Heart right ventricle (tissue), 16 donors: ENCODE results near the gene CTXN1. TPM values are rescaled to one million over a fixed set of nuclear protein-coding genes. Genes with fewer than 3 reads are reported as not detected.

Source experiments
- ATAC-seq, 8 donors: fragments of 200-7000 bp; cut with Tn5 transposase; one replicate each; pipeline ENCODE4 v1.9.1; 2020; ENCODE audit warnings: mild to moderate bottlenecking in 8 of 8, moderate library complexity in 8 of 8, moderate number of reproducible peaks in 1 of 8
- DNase-seq, 2 donors: peaks; one replicate each; pipeline ENCODE4 v3.0.0-alpha.2; 2020
- H3K27ac ChIP-seq, 10 donors: fragments of 200-600 bp; sonication (generic) in 2 of 10; one replicate each; pipeline versions ENCODE4 v1.5.0 to v1.8.0; 2020 to 2022; ENCODE audit warnings: mild to moderate bottlenecking in 3 of 10
- H3K27me3 ChIP-seq, 7 donors: fragments of 200-600 bp; one replicate each; pipeline ENCODE4 v1.8.0; 2021 to 2022; ENCODE audit warnings: mild to moderate bottlenecking in 2 of 7
- H3K36me3 ChIP-seq, 9 donors: fragments of 200-600 bp; sonication (generic) in 1 of 9; one replicate each; pipeline versions ENCODE4 v1.5.0 to v1.8.0; 2020 to 2022; ENCODE audit warnings: mild to moderate bottlenecking in 2 of 9
- H3K4me1 ChIP-seq, 9 donors: fragments of 200-600 bp; sonication (generic) in 1 of 9; one replicate each; pipeline versions ENCODE4 v1.5.0 to v1.8.0; 2020 to 2022; ENCODE audit warnings: mild to moderate bottlenecking in 4 of 9
- H3K4me3 ChIP-seq, 10 donors: fragments of 200-600 bp; sonication (generic) in 2 of 10; one replicate each; pipeline versions ENCODE4 v1.5.0 to v1.8.0; 2020 to 2022; ENCODE audit warnings: mild to moderate bottlenecking in 7 of 10, moderate library complexity in 2 of 10
- H3K9me3 ChIP-seq, 11 donors: fragments of 200-600 bp in 10 of 11; sonication (generic) in 2 of 11; one replicate each; pipeline versions ENCODE4 v1.5.0 to v1.8.0; 2013 to 2022; ENCODE audit warnings: mild to moderate bottlenecking in 2 of 11, control low read depth in 1 of 11, moderate library complexity in 1 of 11
- WGBS, 2 donors: extraction: QIAGEN DNeasy Blood & Tissue Kit; methylation state at CpG; one replicate each; pipeline ENCODE4 v1.1.7; 2013; ENCODE audit warnings: inconsistent platforms in 1 of 2; 5-methylcytosine and 5-hydroxymethylcytosine counted together
- intact Hi-C, 10 donors: fragments of 100-400 bp; cut with DNase I; formaldehyde crosslinking; loops; one replicate each; pipeline versions ENCODE4 v1.11.1 to v1.14.2; 2022
- polyA plus RNA-seq, 2 donors: library from polyadenylated mRNA; stranded (reverse); fragments of 200-250 nt; gene quantifications; one replicate each; pipeline ENCODE4 v1.2.3, GENCODE V29; 2013
- total RNA-seq, 10 donors: library from RNA; stranded (reverse); fragmentation: NEBNext Ultra II Directional in 3 of 10; extraction: Animal tissue kit (Norgen Biotek cat#: 25700) in 3 of 10; gene quantifications; one replicate each; pipeline versions ENCODE4 v1.2.1 to v1.2.4, GENCODE V29; 2021 to 2023
- TF ChIP-seq, protein P1 (sequence below), 9 donors: fragments of 200-600 bp; sonication (generic) in 2 of 9; IDR thresholded peaks; one replicate each; pipeline versions ENCODE4 v1.5.0 to v1.8.0; 2021 to 2022; ENCODE audit warnings: antibody characterized with exemption in 9 of 9, mild to moderate bottlenecking in 5 of 9, moderate library complexity in 1 of 9
- donor health status: Arrhythmogenic right ventricular cardiomyopathy.
- donor health status: ischemic (EF 13 %, LVEDD 7.1; RV severe dilation, severe dysfunction).
- donor health status: healthy with polysubstance abuse.
- donor health status: DM: no; HTN: yes; CAD: no.
- donor health status: DM: no; HTN: no; CAD: no.
- donor health status: ischemic (EF 25% LVEDD 6.9; RV normal size, moderate dysfunction).
- donor health status: ischemic (EF 25% LVEDD 5.7; RV mildly dilated, moderate dysfunction).
- donor health status: healthy.
- donor health status: DM: yes; HTN: yes; CAD: no.
- donor health status: Ischemic cardiomyopathy.
- donor health status: ischemic (EF 35%, LVEDD 5.7; RV mildly dilated, moderate dysfunction).
- donor health status: nonischemic (EF 11% LVEDD 7.7; RV severe dilation, severe dysfunction).
- donor health status: DM: yes; HTN: yes; CAD: no.
- donor health status: PGD.
- donor health status: ischemic (EF 29% LVEDD 5.4; RV normal size, mild dysfunction).
- donor health status: nonischemic (EF 23%, LVEDD 6.1; RV moderate dilation, normal function).

CTXN1 gene
- total and polyA plus RNA-seq, 12 donors = 0.18 to 0.74 (median 0.25) TPM; not detected in 5

DNA sequence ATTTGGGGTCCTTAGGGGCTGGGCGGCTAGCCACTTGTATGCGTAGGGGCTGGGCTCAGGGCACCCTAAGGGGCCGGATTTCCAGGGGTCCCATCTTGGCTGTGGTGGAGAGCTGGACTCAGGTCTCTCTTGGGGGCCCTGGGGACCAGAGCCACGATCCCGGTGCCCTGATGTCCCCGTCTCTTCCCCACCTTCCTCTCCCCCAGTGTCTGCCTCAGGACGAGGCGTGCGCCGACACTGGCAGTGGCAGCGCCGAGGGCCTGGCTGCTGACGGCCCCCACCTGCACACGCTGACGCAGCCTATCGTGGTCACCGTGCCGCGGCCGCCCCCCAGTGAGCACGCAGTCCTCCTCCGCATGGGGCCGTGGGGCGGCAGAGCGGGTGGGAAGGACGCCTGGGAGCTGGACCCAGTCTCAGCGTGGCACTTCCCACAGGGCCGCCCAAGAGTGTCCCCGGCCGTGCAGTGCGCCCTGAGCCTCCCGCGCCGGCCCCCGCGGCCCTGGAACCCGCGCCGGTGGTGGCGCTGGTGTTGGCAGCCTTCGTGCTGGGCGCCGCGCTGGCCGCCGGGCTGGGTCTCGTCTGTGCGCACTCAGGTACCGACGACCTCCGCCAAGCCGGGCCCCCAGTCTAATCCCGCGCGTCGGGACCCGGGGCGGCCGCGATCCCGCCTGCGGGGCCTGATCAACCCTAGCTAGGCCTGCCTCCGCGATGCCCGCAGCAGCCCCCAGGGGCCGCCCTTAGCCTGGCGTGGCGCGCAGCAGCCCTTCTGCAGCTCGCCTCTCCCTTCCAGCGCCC, 8.5 kb downstream of the CTXN1 start:
- 1% methylated on average over 64 to 71 of the region's 71 CpGs for WGBS, 2 donors
- peak overlapping the region in 9 of 10 donors; percentile 11 to 49 (median 40) for H3K4me3 ChIP-seq
- H3K27ac ChIP-seq = peak overlapping the region in 7 of 10 donors; percentile 26 to 78 (median 56)
- H3K4me1 ChIP-seq = peaks cover 12 to 63% (median 45%) of the 10 kb centered on the region in 9 donors
- H3K36me3 ChIP-seq = peaks cover 0 to 23% (median 11%) of the 10 kb centered on the region in 9 donors
- intact Hi-C loops = no loop called here
- TF ChIP-seq, protein P1, sequence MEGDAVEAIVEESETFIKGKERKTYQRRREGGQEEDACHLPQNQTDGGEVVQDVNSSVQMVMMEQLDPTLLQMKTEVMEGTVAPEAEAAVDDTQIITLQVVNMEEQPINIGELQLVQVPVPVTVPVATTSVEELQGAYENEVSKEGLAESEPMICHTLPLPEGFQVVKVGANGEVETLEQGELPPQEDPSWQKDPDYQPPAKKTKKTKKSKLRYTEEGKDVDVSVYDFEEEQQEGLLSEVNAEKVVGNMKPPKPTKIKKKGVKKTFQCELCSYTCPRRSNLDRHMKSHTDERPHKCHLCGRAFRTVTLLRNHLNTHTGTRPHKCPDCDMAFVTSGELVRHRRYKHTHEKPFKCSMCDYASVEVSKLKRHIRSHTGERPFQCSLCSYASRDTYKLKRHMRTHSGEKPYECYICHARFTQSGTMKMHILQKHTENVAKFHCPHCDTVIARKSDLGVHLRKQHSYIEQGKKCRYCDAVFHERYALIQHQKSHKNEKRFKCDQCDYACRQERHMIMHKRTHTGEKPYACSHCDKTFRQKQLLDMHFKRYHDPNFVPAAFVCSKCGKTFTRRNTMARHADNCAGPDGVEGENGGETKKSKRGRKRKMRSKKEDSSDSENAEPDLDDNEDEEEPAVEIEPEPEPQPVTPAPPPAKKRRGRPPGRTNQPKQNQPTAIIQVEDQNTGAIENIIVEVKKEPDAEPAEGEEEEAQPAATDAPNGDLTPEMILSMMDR (IDR thresholded peaks at IDR 0.05) = peak in 7 of 9 donors; percentile 37 to 63 (median 57)
- peak in 1 of 2 donors; percentile 57 for DNase-seq
- peak in 2 of 8 donors; percentile 2 to 6 for ATAC-seq
- peaks cover 11 to 56% (median 49%) of the 10 kb centered on the region in 7 donors for H3K27me3 ChIP-seq
- H3K9me3 ChIP-seq = no peaks in the 10 kb centered on the region

DNA sequence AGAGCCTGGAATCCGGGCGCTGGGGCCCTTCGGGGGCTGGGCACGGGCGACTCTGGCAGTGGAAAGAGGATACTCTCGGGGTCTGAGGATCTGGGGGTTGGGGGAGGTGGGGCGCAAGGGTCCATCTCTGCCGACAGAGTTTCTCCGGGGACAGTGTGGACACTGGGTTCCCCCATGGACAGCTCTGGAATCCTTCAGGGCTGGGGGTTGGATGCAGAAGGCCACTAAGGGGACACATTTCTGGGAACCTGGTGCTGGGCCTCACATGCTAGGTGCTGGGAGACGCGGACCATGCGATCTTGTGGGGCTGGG, 9.0 kb downstream of the CTXN1 start:
- intact Hi-C loops = no loop called here
- Histone ChIP-seq H3K4me3 (peak overlapping the region in 8 of 10 donors; percentile 21 to 49 (median 38)), H3K4me1 (peaks cover 12 to 57% (median 39%) of the 10 kb centered on the region in 9 donors), H3K27ac (peak overlapping the region in 6 of 10 donors; percentile 53 to 78 (median 59)), H3K9me3 (no peaks in the 10 kb centered on the region), H3K36me3 (peaks cover 4 to 23% (median 11%) of the 10 kb centered on the region in 9 donors), H3K27me3 (peaks cover 11 to 56% (median 51%) of the 10 kb centered on the region in 7 donors)
- DNase-seq (no peak), ATAC-seq (no peak)
- TF ChIP-seq, protein P1 (IDR thresholded peaks at IDR 0.05) = no peak
- WGBS, 2 donors = 5 to 6% methylated on average over 12 of the region's 12 CpGs

DNA sequence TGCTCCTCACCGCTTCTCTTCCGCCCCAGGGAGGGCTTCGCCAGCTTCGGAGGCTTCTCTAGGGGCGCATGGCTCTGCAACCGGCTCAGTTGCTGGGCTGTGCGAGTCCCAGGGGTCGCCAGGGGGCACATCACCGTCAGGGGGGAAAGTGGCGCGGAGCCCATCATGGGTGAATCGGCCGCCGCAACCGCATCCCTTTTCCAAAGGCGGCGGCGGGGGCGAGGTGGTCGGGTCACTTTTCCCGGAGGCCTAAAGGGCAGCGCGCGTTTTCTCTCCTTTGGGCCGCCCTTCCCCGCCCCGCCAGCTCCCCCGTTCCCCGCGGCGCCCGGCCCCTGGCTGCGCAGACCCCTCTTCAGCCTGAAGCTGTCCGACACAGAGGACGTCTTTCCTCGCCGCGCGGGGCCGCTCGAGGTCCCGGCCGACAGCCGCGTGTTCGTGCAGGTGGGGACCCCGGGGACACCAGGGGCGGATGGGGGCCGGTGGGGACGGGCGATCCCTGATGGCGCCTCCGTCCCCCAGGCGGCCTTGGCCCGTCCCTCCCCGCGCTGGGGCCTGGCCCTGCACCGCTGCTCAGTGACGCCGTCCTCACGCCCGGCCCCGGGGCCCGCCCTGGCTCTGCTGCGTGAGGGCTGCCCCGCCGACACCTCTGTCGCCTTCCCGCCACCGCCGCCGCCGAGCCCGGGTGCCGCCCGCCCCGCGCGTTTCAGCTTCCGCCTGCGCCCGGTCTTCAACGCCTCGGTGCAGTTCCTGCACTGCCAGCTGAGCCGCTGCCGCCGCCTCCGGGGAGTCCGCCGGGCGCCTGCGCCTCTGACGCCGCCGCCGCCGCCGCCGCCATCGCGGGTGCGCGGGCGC, 9.6 kb downstream of the CTXN1 start:
- DNase-seq (no peak), ATAC-seq (no peak)
- H3K36me3 ChIP-seq = peaks cover 4 to 26% (median 17%) of the 10 kb centered on the region in 9 donors
- intact Hi-C loops = no loop called here
- peak overlapping the region in 2 of 10 donors; percentile 78 for H3K27ac ChIP-seq
- H3K4me3 ChIP-seq = peak overlapping the region in 9 of 10 donors; percentile 21 to 49 (median 35)
- 1% methylated on average over 84 to 104 of the region's 104 CpGs for WGBS, 2 donors
- H3K27me3 ChIP-seq = peaks cover 11 to 57% (median 51%) of the 10 kb centered on the region in 7 donors
- H3K4me1 ChIP-seq = peaks cover 7 to 51% (median 34%) of the 10 kb centered on the region in 9 donors
- TF ChIP-seq, protein P1 (IDR thresholded peaks at IDR 0.05) = no peak
- H3K9me3 ChIP-seq = no peaks in the 10 kb centered on the region
